CD4-positive, CD25-positive, alpha-beta regulatory T cell (primary cell): Measurements from ENCODE around the gene DZIP1L. TPM values are rescaled to one million over a fixed set of nuclear protein-coding genes. Genes with fewer than 3 reads are reported as not detected.

Source experiments
- ATAC-seq, 2 donors: fragments of 150-1000 bp; cut with Tn5 transposase; one replicate each; pipeline ENCODE4 v1.10.0; 2021; ENCODE audit warnings: low read depth in 2 of 2, moderate number of reproducible peaks in 2 of 2, moderate library complexity in 1 of 2
- DNase-seq, 3 donors: peaks; one replicate each; pipeline versions ENCODE4 v3.0.0 to v3.0.0-alpha.2; 2012 to 2022; ENCODE audit warnings: mixed read lengths in 1 of 3
- H3K27ac ChIP-seq: one replicate; pipeline ENCODE4 v1.7.0; 2013; ENCODE audit warnings: mild to moderate bottlenecking, low read length; ENCODE audit not compliant: insufficient read depth, poor library complexity, severe bottlenecking
- H3K27me3 ChIP-seq: one replicate; pipeline ENCODE4 v1.7.0; 2013; ENCODE audit warnings: low read length; ENCODE audit not compliant: control insufficient read depth, insufficient read depth
- H3K36me3 ChIP-seq: one replicate; pipeline ENCODE4 v1.7.0; 2013; ENCODE audit warnings: mild to moderate bottlenecking, low read length, moderate library complexity; ENCODE audit not compliant: control insufficient read depth, insufficient read depth
- H3K4me1 ChIP-seq: 2 replicates; pipeline ENCODE4 v1.7.0; 2013; ENCODE audit warnings: mild to moderate bottlenecking, low read length; ENCODE audit not compliant: insufficient read depth, control insufficient read depth, poor library complexity, severe bottlenecking
- H3K4me3 ChIP-seq: one replicate; pipeline ENCODE4 v1.7.0; 2013; ENCODE audit warnings: low read depth, mild to moderate bottlenecking, low read length, moderate library complexity
- H3K9me3 ChIP-seq, 2 experiments: 1 replicate in 1 of 2; 2 replicates in 1 of 2; pipeline ENCODE4 v1.7.0; 2013; ENCODE audit warnings: low read length in 2 of 2, mild to moderate bottlenecking in 1 of 2, moderate library complexity in 1 of 2; ENCODE audit not compliant: control insufficient read depth in 2 of 2
- H3K27ac Mint-ChIP-seq, 3 donors: one replicate each; pipeline ENCODE4 v1.8.0; 2020 to 2022; ENCODE audit warnings: mild to moderate bottlenecking in 3 of 3, mixed read lengths in 3 of 3, moderate library complexity in 2 of 3
- H3K27me3 Mint-ChIP-seq: one replicate; pipeline ENCODE4 v1.8.0; 2022; ENCODE audit warnings: mild to moderate bottlenecking, mixed read lengths
- H3K36me3 Mint-ChIP-seq: one replicate; pipeline ENCODE4 v1.8.0; 2020; ENCODE audit warnings: mixed read lengths
- H3K4me1 Mint-ChIP-seq, 4 donors: one replicate each; pipeline ENCODE4 v1.8.0; 2020 to 2022; ENCODE audit warnings: mixed read lengths in 4 of 4, mild to moderate bottlenecking in 1 of 4
- H3K4me3 Mint-ChIP-seq, 4 donors: one replicate each; pipeline ENCODE4 v1.8.0; 2020 to 2022; ENCODE audit warnings: mild to moderate bottlenecking in 4 of 4, mixed read lengths in 4 of 4, moderate library complexity in 3 of 4
- H3K9me3 Mint-ChIP-seq, 7 donors: one replicate each; pipeline ENCODE4 v1.8.0; 2020 to 2022; ENCODE audit warnings: mixed read lengths in 7 of 7, mild to moderate bottlenecking in 3 of 7, moderate library complexity in 2 of 7
- polyA plus RNA-seq, 4 donors: library from polyadenylated mRNA; unstranded; fragments of 300-500 nt; fragmentation: Illumina TruSeq; gene quantifications; one replicate each; pipeline ENCODE4 v1.2.3, GENCODE V29; 2021
- total RNA-seq: library from RNA; stranded (reverse); gene quantifications from one replicate; pipeline ENCODE4 v1.2.3, GENCODE V29; 2022

The DZIP1L gene
- total and polyA plus RNA-seq, 5 donors from 2014 or later = not detected

- H3K4me3 Mint-ChIP-seq = no peak overlapping the region
- H3K9me3 Mint-ChIP-seq = peaks cover 0 to 2% (median 0%) of the 10 kb centered on the region in 7 donors
- no peak for ATAC-seq
- no peak overlapping the region for H3K4me3 ChIP-seq
- H3K27me3 ChIP-seq = peaks cover 2% of the 10 kb centered on the region
- no peak overlapping the region for H3K27ac Mint-ChIP-seq
- peaks cover 0 to 5% (median 0%) of the 10 kb centered on the region in 4 donors for H3K4me1 Mint-ChIP-seq
- no peaks in the 10 kb centered on the region for H3K36me3 Mint-ChIP-seq
- no peak for DNase-seq
- no peaks in the 10 kb centered on the region for H3K9me3 ChIP-seq
- peaks cover 33% of the 10 kb centered on the region for H3K27me3 Mint-ChIP-seq
- no peak overlapping the region for H3K27ac ChIP-seq
- no peaks in the 10 kb centered on the region for H3K36me3 ChIP-seq
- H3K4me1 ChIP-seq = no peaks in the 10 kb centered on the region
Observed at GRCh38 chr3:138054057-138054456, 61.4 kb downstream of the DZIP1L start.

GRCh38 chr3:138051947-138052802, 63.2 kb downstream of the DZIP1L start:
- H3K27me3 Mint-ChIP-seq = peaks cover 28% of the 10 kb centered on the region
- Histone ChIP-seq H3K27me3 (peaks cover 2% of the 10 kb centered on the region), H3K36me3 (no peaks in the 10 kb centered on the region), H3K4me1 (no peaks in the 10 kb centered on the region), H3K4me3 (no peak overlapping the region), H3K9me3 (no peaks in the 10 kb centered on the region), H3K27ac (no peak overlapping the region)
- H3K4me3 Mint-ChIP-seq = no peak overlapping the region
- H3K9me3 Mint-ChIP-seq = peaks cover 0 to 2% (median 0%) of the 10 kb centered on the region in 7 donors
- DNase-seq = peak in 1 of 3 donors; percentile 16
- H3K36me3 Mint-ChIP-seq = no peaks in the 10 kb centered on the region
- peaks cover 0 to 5% (median 0%) of the 10 kb centered on the region in 4 donors for H3K4me1 Mint-ChIP-seq
- H3K27ac Mint-ChIP-seq = no peak overlapping the region
- ATAC-seq = no peak

- DNase-seq = no peak
- H3K27ac Mint-ChIP-seq = no peak overlapping the region
- Histone ChIP-seq H3K27me3 (peaks cover 2% of the 10 kb centered on the region), H3K27ac (no peak overlapping the region), H3K4me1 (no peaks in the 10 kb centered on the region), H3K9me3 (no peaks in the 10 kb centered on the region), H3K36me3 (no peaks in the 10 kb centered on the region), H3K4me3 (no peak overlapping the region)
- H3K9me3 Mint-ChIP-seq = peaks cover 0 to 2% (median 0%) of the 10 kb centered on the region in 7 donors
- H3K36me3 Mint-ChIP-seq = no peaks in the 10 kb centered on the region
- H3K27me3 Mint-ChIP-seq = peaks cover 17% of the 10 kb centered on the region
- no peak for ATAC-seq
- no peak overlapping the region for H3K4me3 Mint-ChIP-seq
- H3K4me1 Mint-ChIP-seq = peaks cover 0 to 5% (median 0%) of the 10 kb centered on the region in 4 donors
Observed at GRCh38 chr3:138049157-138049919, 66.1 kb downstream of the DZIP1L start.

- Mint-ChIP-seq H3K27me3 (peaks cover 16% of the 10 kb centered on the region), H3K9me3 (peaks cover 0 to 2% (median 0%) of the 10 kb centered on the region in 7 donors), H3K36me3 (no peaks in the 10 kb centered on the region), H3K4me1 (peaks cover 0 to 4% (median 0%) of the 10 kb centered on the region in 4 donors), H3K27ac (no peak overlapping the region), H3K4me3 (no peak overlapping the region)
- no peak overlapping the region for H3K4me3 ChIP-seq
- H3K27ac ChIP-seq = no peak overlapping the region
- no peaks in the 10 kb centered on the region for H3K4me1 ChIP-seq
- no peaks in the 10 kb centered on the region for H3K36me3 ChIP-seq
- no peak for ATAC-seq
- H3K27me3 ChIP-seq = no peaks in the 10 kb centered on the region
- no peak for DNase-seq
- no peaks in the 10 kb centered on the region for H3K9me3 ChIP-seq
Observed at GRCh38 chr3:138047596-138048158, 67.7 kb downstream of the DZIP1L start.

- Mint-ChIP-seq H3K4me1 (no peaks in the 10 kb centered on the region), H3K9me3 (peaks cover 0 to 3% (median 0%) of the 10 kb centered on the region in 7 donors), H3K36me3 (no peaks in the 10 kb centered on the region), H3K4me3 (no peak overlapping the region), H3K27ac (no peak overlapping the region), H3K27me3 (peaks cover 19% of the 10 kb centered on the region)
- H3K27ac ChIP-seq = no peak overlapping the region
- no peaks in the 10 kb centered on the region for H3K9me3 ChIP-seq
- ATAC-seq = no peak
- no peaks in the 10 kb centered on the region for H3K36me3 ChIP-seq
- no peaks in the 10 kb centered on the region for H3K27me3 ChIP-seq
- H3K4me1 ChIP-seq = no peaks in the 10 kb centered on the region
- no peak overlapping the region for H3K4me3 ChIP-seq
- DNase-seq = no peak
Observed at GRCh38 chr3:138046955-138047354, 68.5 kb downstream of the DZIP1L start.

GRCh38 chr3:138046085-138046484, 69.3 kb downstream of the DZIP1L start:
- no peak overlapping the region for H3K4me3 Mint-ChIP-seq
- ATAC-seq = no peak
- H3K9me3 ChIP-seq = no peaks in the 10 kb centered on the region
- no peak overlapping the region for H3K27ac Mint-ChIP-seq
- peaks cover 0 to 3% (median 0%) of the 10 kb centered on the region in 7 donors for H3K9me3 Mint-ChIP-seq
- no peak overlapping the region for H3K27ac ChIP-seq
- no peaks in the 10 kb centered on the region for H3K4me1 Mint-ChIP-seq
- H3K36me3 Mint-ChIP-seq = no peaks in the 10 kb centered on the region
- H3K4me3 ChIP-seq = no peak overlapping the region
- no peaks in the 10 kb centered on the region for H3K36me3 ChIP-seq
- peaks cover 20% of the 10 kb centered on the region for H3K27me3 Mint-ChIP-seq
- H3K4me1 ChIP-seq = no peaks in the 10 kb centered on the region
- no peak for DNase-seq
- H3K27me3 ChIP-seq = no peaks in the 10 kb centered on the region

GRCh38 chr3:138043266-138044029, 72.0 kb downstream of the DZIP1L start:
- no peak overlapping the region for H3K27ac ChIP-seq
- Mint-ChIP-seq H3K4me3 (no peak overlapping the region), H3K36me3 (no peaks in the 10 kb centered on the region), H3K27me3 (peaks cover 28% of the 10 kb centered on the region), H3K9me3 (peaks cover 0 to 3% (median 0%) of the 10 kb centered on the region in 7 donors), H3K4me1 (no peaks in the 10 kb centered on the region), H3K27ac (no peak overlapping the region)
- H3K4me1 ChIP-seq = no peaks in the 10 kb centered on the region
- no peaks in the 10 kb centered on the region for H3K36me3 ChIP-seq
- DNase-seq (no peak), ATAC-seq (no peak)
- H3K9me3 ChIP-seq = no peaks in the 10 kb centered on the region
- H3K27me3 ChIP-seq = no peaks in the 10 kb centered on the region
- no peak overlapping the region for H3K4me3 ChIP-seq
